Astrocyte of the hippocampus (primary cell): Measurements from ENCODE around the gene DBI.
"Not testable (repeated sequence)": the region's sequence is repeated elsewhere in the genome, so short reads cannot be mapped to it uniquely, and the experiment has no call there.

Experiments used
- DNase-seq: peaks from one replicate; pipeline ENCODE4 v3.0.0; 2011; ENCODE audit warnings: low read depth, low spot score

DBI gene

GRCh38 chr2:119365436-119365835 lies 1.3 kb upstream of the DBI start:
- no peak for DNase-seq

GRCh38 chr2:119366161-119366648 lies 572 bp upstream of the DBI start:
- no peak for DNase-seq

GRCh38 chr2:119367472-119368099 lies 809 bp downstream of the DBI start:
- peak; percentile 58 for DNase-seq

- DNase-seq: no peak
Observed at GRCh38 chr2:119369845-119370244, 3.1 kb downstream of the DBI start.

- no peak for DNase-seq
Observed at GRCh38 chr2:119371111-119371510, 4.3 kb downstream of the DBI start.

GRCh38 chr2:119372778-119373568 lies 6.2 kb downstream of the DBI start:
- no peak for DNase-seq

- not testable (repeated sequence) for DNase-seq
Observed at GRCh38 chr2:119373907-119374745, 7.3 kb downstream of the DBI start.

GRCh38 chr2:119376406-119376805 lies 9.6 kb downstream of the DBI start:
- DNase-seq: not testable (repeated sequence)

GRCh38 chr2:119376810-119377209 lies 10.0 kb downstream of the DBI start:
- DNase-seq: no peak

GRCh38 chr2:119377294-119377992 lies 10.7 kb downstream of the DBI start:
- DNase-seq: no peak

GRCh38 chr2:119377993-119378345 lies 11.2 kb downstream of the DBI start:
- no peak for DNase-seq

GRCh38 chr2:119378566-119378965 lies 11.8 kb downstream of the DBI start:
- no peak for DNase-seq

GRCh38 chr2:119383410-119384140 lies 16.8 kb downstream of the DBI start:
- DNase-seq: no peak

GRCh38 chr2:119384971-119385370 lies 18.2 kb downstream of the DBI start:
- no peak for DNase-seq

- no peak for DNase-seq
Observed at GRCh38 chr2:119385466-119385865, 18.7 kb downstream of the DBI start.

- DNase-seq: peak; percentile 53
Observed at GRCh38 chr2:119387381-119388129, 20.8 kb downstream of the DBI start.

GRCh38 chr2:119389615-119390306 lies 23.0 kb downstream of the DBI start:
- peak; percentile 52 for DNase-seq

- DNase-seq: no peak
Observed at GRCh38 chr2:119393971-119394748, 27.4 kb downstream of the DBI start.

- no peak for DNase-seq
Observed at GRCh38 chr2:119397196-119397595, 30.4 kb downstream of the DBI start.
